ENCODE data around the gene TIE1.

- TF ChIP-seq, protein P1, sequence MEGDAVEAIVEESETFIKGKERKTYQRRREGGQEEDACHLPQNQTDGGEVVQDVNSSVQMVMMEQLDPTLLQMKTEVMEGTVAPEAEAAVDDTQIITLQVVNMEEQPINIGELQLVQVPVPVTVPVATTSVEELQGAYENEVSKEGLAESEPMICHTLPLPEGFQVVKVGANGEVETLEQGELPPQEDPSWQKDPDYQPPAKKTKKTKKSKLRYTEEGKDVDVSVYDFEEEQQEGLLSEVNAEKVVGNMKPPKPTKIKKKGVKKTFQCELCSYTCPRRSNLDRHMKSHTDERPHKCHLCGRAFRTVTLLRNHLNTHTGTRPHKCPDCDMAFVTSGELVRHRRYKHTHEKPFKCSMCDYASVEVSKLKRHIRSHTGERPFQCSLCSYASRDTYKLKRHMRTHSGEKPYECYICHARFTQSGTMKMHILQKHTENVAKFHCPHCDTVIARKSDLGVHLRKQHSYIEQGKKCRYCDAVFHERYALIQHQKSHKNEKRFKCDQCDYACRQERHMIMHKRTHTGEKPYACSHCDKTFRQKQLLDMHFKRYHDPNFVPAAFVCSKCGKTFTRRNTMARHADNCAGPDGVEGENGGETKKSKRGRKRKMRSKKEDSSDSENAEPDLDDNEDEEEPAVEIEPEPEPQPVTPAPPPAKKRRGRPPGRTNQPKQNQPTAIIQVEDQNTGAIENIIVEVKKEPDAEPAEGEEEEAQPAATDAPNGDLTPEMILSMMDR (IDR thresholded peaks at IDR 0.05) = no peak
- TF ChIP-seq POLR2A (IDR thresholded peaks at IDR 0.05) = no peak
These were observed 16.7 kb upstream of the TIE1 start for GRCh38 chr1:43284065-43284464.

Data from right lobe of liver (tissue), 4 donors.